HepG2 (cell line): ENCODE results near the gene KISS1. TPM values are rescaled to one million over a fixed set of nuclear protein-coding genes. Genes with fewer than 3 reads are reported as not detected.

Experiments used
- CREB1 ChIP-seq, 2 experiments: fragments of 450-650 bp in 1 of 2; IDR thresholded peaks; 2 replicates each; pipeline ENCODE4 v1.6.1; 2016 to 2017; ENCODE audit warnings: control low read depth in 1 of 2, mild to moderate bottlenecking in 1 of 2, missing compliant biosample characterization in 1 of 2, missing genetic modification characterization in 1 of 2
- CSRNP1 ChIP-seq: sonication (generic); formaldehyde crosslinking; IDR thresholded peaks from 2 replicates; pipeline ENCODE4 v1.8.1; 2023; ENCODE audit warnings: mild to moderate bottlenecking, missing genetic modification reagents
- DNMT3B ChIP-seq: conservative IDR thresholded peaks from 2 replicates; pipeline ENCODE4 v1.6.1; 2016; ENCODE audit warnings: missing biosample characterization, control low read depth
- ETV5 ChIP-seq: IDR thresholded peaks from 2 replicates; pipeline ENCODE4 v1.6.1; 2018; ENCODE audit warnings: missing biosample characterization, missing genetic modification reagents, inconsistent platforms, borderline replicate concordance
- HOMEZ ChIP-seq: IDR thresholded peaks from 2 replicates; pipeline ENCODE4 v1.6.1; 2016; ENCODE audit warnings: low read depth
- SMC3 ChIP-seq: IDR thresholded peaks from 2 replicates; pipeline ENCODE4 v1.6.1; 2011; ENCODE audit warnings: low read length, improper control_type of control experiment
- SMYD3 ChIP-seq: sonication (generic); formaldehyde crosslinking; IDR thresholded peaks from 2 replicates; pipeline ENCODE4 v1.8.1; 2023; ENCODE audit warnings: mild to moderate bottlenecking, missing genetic modification reagents
- TGIF2 ChIP-seq: IDR thresholded peaks from 2 replicates; pipeline ENCODE4 v1.6.1; 2016; ENCODE audit warnings: control low read depth, missing compliant biosample characterization
- ZBTB38 ChIP-seq: sonication (generic); formaldehyde crosslinking; IDR thresholded peaks from 2 replicates; pipeline ENCODE4 v1.5.1; 2020; ENCODE audit warnings: mild to moderate bottlenecking, missing genetic modification reagents
- ZNF124 ChIP-seq: sonication (generic); formaldehyde crosslinking; IDR thresholded peaks from 2 replicates; pipeline ENCODE4 v1.4.0; 2020; ENCODE audit warnings: missing genetic modification reagents
- ZNF232 ChIP-seq: sonication (generic); formaldehyde crosslinking; IDR thresholded peaks from 2 replicates; pipeline ENCODE4 v1.4.0; 2020; ENCODE audit warnings: missing genetic modification reagents, borderline replicate concordance
- polyA plus RNA-seq, 8 experiments: library from polyadenylated mRNA; depleted of rRNA in 3 of 8; stranded (reverse) in 7 of 8; unstranded in 1 of 8; fragments of >200 nt; fragmentation: Illumina TruSeq in 4 of 8; extraction: Trizol in 4 of 8; gene quantifications; 2 replicates each; pipeline versions ENCODE4 v1.2.1 to v1.2.3, GENCODE V29; 2011 to 2016; ENCODE audit warnings: low read depth in 4 of 8, missing spikeins in 1 of 8, mixed read lengths in 1 of 8; ENCODE audit not compliant: insufficient read depth in 1 of 8
- total RNA-seq, 5 experiments: library from RNA; depleted of rRNA; stranded (reverse); fragments of >200 nt; fragmentation: Illumina TruSeq; extraction: Trizol; gene quantifications; 2 replicates each; pipeline ENCODE4 v1.2.3, GENCODE V29; 2016; ENCODE audit warnings: low read depth in 1 of 5
- TF ChIP-seq, protein P1 (sequence below): sonication (generic); formaldehyde crosslinking; IDR thresholded peaks from 2 replicates; pipeline ENCODE4 v1.4.0; 2020; ENCODE audit warnings: mild to moderate bottlenecking, missing genetic modification reagents
- TF ChIP-seq, protein P2 (sequence below): sonication (generic); formaldehyde crosslinking; IDR thresholded peaks from 2 replicates; pipeline ENCODE4 v1.9.0; 2021; ENCODE audit warnings: missing genetic modification reagents, borderline replicate concordance
- TF ChIP-seq, protein P3 (sequence below): IDR thresholded peaks from 2 replicates; pipeline ENCODE4 v1.6.1; 2012; ENCODE audit warnings: low read length, improper control_type of control experiment
- TF ChIP-seq, protein P4 (sequence below): sonication (generic); formaldehyde crosslinking; IDR thresholded peaks from 2 replicates; pipeline ENCODE4 v1.5.0; 2020; ENCODE audit warnings: missing genetic modification reagents

The KISS1 gene
- total and polyA plus RNA-seq, 2 of the 13 experiments (the other 11 are each of a cell fraction or from before 2014, with no cell fraction given), result 0.24 to 0.80 TPM

DNA sequence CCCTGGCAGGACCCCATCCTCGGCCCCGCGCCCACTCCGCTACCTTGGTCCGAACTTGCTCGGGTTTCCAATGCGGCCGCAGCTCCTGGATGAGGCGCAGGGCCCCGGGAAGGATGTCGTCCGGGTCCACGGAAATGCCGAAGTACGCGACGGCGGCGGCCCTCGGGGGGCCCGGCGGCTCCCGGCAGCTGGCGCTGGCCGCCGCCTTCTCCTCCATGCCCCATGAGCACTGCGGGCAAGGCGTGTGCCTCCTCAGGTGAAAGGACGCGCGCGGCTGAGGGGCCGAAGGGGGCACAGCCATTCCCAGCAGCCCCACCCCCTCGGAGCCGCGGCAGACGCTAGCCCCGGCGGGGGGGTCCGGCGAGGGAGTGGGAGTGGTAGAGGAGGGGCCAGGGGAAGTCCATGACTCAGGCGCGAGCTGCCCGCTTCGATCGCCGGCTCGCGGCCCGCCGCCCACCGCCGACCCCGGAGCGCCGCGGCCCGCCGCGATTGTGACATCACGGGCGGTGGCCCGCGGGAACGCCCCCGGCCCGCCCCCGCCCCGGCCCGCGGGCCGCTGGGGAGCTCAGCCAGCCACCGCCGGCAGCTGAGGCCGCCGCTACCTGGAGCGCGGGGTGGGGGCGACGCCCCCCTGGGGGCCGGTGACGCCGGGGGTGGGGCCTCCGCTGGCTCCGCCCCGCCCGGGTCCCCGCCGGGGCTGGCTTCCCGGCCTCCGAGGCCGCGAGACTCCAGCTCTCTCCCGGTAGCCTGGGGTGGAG lies 44.6 kb downstream of the KISS1 start, which contains the start of gene ETNK2 (continued):
- TF ChIP-seq ETV5 (no peak), SMYD3 (CRISPR knock-in tag) (no peak), DNMT3B (CRISPR knock-in tag) (no peak), ZNF232 (CRISPR knock-in tag) (no peak), ZNF124 (CRISPR knock-in tag) (no peak), CREB1 (IDR thresholded peaks at IDR 0.05) (peak; percentile 36; the same call in 1 of the 2 replicates), CREB1 (CRISPR knock-in tag; IDR thresholded peaks at IDR 0.05) (no peak), SMC3 (no peak), ZBTB38 (no peak; the same call in 1 of the 2 replicates), HOMEZ (CRISPR knock-in tag) (no peak), TGIF2 (CRISPR knock-in tag) (no peak), CSRNP1 (CRISPR knock-in tag) (0 out of 2 replicates have a peak, but pooled peaks have one; percentile 35)
- TF ChIP-seq, protein P1, sequence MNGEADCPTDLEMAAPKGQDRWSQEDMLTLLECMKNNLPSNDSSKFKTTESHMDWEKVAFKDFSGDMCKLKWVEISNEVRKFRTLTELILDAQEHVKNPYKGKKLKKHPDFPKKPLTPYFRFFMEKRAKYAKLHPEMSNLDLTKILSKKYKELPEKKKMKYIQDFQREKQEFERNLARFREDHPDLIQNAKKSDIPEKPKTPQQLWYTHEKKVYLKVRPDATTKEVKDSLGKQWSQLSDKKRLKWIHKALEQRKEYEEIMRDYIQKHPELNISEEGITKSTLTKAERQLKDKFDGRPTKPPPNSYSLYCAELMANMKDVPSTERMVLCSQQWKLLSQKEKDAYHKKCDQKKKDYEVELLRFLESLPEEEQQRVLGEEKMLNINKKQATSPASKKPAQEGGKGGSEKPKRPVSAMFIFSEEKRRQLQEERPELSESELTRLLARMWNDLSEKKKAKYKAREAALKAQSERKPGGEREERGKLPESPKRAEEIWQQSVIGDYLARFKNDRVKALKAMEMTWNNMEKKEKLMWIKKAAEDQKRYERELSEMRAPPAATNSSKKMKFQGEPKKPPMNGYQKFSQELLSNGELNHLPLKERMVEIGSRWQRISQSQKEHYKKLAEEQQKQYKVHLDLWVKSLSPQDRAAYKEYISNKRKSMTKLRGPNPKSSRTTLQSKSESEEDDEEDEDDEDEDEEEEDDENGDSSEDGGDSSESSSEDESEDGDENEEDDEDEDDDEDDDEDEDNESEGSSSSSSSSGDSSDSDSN (CRISPR knock-in tag), result peak; percentile 30; the same call in 1 of the 2 replicates
- TF ChIP-seq, protein P2, sequence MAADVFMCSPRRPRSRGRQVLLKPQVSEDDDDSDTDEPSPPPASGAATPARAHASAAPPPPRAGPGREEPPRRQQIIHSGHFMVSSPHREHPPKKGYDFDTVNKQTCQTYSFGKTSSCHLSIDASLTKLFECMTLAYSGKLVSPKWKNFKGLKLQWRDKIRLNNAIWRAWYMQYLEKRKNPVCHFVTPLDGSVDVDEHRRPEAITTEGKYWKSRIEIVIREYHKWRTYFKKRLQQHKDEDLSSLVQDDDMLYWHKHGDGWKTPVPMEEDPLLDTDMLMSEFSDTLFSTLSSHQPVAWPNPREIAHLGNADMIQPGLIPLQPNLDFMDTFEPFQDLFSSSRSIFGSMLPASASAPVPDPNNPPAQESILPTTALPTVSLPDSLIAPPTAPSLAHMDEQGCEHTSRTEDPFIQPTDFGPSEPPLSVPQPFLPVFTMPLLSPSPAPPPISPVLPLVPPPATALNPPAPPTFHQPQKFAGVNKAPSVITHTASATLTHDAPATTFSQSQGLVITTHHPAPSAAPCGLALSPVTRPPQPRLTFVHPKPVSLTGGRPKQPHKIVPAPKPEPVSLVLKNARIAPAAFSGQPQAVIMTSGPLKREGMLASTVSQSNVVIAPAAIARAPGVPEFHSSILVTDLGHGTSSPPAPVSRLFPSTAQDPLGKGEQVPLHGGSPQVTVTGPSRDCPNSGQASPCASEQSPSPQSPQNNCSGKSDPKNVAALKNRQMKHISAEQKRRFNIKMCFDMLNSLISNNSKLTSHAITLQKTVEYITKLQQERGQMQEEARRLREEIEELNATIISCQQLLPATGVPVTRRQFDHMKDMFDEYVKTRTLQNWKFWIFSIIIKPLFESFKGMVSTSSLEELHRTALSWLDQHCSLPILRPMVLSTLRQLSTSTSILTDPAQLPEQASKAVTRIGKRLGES (CRISPR knock-in tag), result no peak
- TF ChIP-seq, protein P3, sequence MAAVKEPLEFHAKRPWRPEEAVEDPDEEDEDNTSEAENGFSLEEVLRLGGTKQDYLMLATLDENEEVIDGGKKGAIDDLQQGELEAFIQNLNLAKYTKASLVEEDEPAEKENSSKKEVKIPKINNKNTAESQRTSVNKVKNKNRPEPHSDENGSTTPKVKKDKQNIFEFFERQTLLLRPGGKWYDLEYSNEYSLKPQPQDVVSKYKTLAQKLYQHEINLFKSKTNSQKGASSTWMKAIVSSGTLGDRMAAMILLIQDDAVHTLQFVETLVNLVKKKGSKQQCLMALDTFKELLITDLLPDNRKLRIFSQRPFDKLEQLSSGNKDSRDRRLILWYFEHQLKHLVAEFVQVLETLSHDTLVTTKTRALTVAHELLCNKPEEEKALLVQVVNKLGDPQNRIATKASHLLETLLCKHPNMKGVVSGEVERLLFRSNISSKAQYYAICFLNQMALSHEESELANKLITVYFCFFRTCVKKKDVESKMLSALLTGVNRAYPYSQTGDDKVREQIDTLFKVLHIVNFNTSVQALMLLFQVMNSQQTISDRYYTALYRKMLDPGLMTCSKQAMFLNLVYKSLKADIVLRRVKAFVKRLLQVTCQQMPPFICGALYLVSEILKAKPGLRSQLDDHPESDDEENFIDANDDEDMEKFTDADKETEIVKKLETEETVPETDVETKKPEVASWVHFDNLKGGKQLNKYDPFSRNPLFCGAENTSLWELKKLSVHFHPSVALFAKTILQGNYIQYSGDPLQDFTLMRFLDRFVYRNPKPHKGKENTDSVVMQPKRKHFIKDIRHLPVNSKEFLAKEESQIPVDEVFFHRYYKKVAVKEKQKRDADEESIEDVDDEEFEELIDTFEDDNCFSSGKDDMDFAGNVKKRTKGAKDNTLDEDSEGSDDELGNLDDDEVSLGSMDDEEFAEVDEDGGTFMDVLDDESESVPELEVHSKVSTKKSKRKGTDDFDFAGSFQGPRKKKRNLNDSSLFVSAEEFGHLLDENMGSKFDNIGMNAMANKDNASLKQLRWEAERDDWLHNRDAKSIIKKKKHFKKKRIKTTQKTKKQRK, result no peak
- TF ChIP-seq, protein P4, sequence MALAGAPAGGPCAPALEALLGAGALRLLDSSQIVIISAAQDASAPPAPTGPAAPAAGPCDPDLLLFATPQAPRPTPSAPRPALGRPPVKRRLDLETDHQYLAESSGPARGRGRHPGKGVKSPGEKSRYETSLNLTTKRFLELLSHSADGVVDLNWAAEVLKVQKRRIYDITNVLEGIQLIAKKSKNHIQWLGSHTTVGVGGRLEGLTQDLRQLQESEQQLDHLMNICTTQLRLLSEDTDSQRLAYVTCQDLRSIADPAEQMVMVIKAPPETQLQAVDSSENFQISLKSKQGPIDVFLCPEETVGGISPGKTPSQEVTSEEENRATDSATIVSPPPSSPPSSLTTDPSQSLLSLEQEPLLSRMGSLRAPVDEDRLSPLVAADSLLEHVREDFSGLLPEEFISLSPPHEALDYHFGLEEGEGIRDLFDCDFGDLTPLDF (CRISPR knock-in tag), result no peak
